OCI-LY7 (cell line): Measurements from ENCODE around the gene SETDB1. TPM values are rescaled to one million over a fixed set of nuclear protein-coding genes. Genes with fewer than 3 reads are reported as not detected.

Source experiments
- BruUV-seq: library from RNA; stranded (reverse); fragments of 400-500 nt; replicated peaks from 2 replicates; lab custom pipeline; 2021; lab: Mats Ljungman, UMichigan
- CTCF ChIA-PET: fragments of 300-600 bp; sonication (Branson Sonifier 250); formaldehyde crosslinking; loops from one replicate; lab custom pipeline; 2022; ENCODE audit warnings: antibody characterized with exemption; ENCODE audit not compliant: unreplicated experiment; lab: Charles Lee
- POLR2A ChIA-PET: fragments of 300-600 bp; sonication (Branson Sonifier 250); formaldehyde crosslinking; loops from one replicate; lab custom pipeline; 2022; ENCODE audit warnings: antibody characterized with exemption; lab: Charles Lee
- DNase-seq: peaks from one replicate; pipeline ENCODE4 v3.0.0-alpha.2; 2015; ENCODE audit warnings: low spot score
- H2AFZ ChIP-seq: fragments of 200-600 bp; sonication (generic), shearing (Covaris generic); 2 replicates; pipeline ENCODE4 v1.6.1; 2014; ENCODE audit warnings: mild to moderate bottlenecking, antibody characterized with exemption, low read length, moderate library complexity
- H3K27ac ChIP-seq: fragments of 200-600 bp; sonication (generic); 2 replicates; pipeline ENCODE4 v1.5.1; 2014; ENCODE audit warnings: mixed run types, low read depth, mild to moderate bottlenecking, moderate library complexity, low read length, inconsistent platforms; ENCODE audit not compliant: poor library complexity, severe bottlenecking
- H3K36me3 ChIP-seq: fragments of 200-600 bp; sonication (generic); 2 replicates; pipeline ENCODE4 v1.6.1; 2014; ENCODE audit warnings: mild to moderate bottlenecking, antibody characterized with exemption, low read length, moderate library complexity, mixed read lengths; ENCODE audit not compliant: insufficient read depth
- H3K4me1 ChIP-seq: fragments of 200-600 bp; sonication (generic); 2 replicates; pipeline ENCODE4 v1.5.1; 2014; ENCODE audit warnings: mild to moderate bottlenecking, low read length; ENCODE audit not compliant: insufficient read depth, poor library complexity, severe bottlenecking
- H3K4me2 ChIP-seq: fragments of 200-600 bp; sonication (generic); 2 replicates; pipeline ENCODE4 v1.6.1; 2014; ENCODE audit warnings: mild to moderate bottlenecking, low read length
- H3K4me3 ChIP-seq: fragments of 200-600 bp; sonication (generic); 2 replicates; pipeline ENCODE4 v1.5.1; 2014; ENCODE audit warnings: mild to moderate bottlenecking, low read depth, low read length; ENCODE audit not compliant: poor library complexity, severe bottlenecking
- H3K79me2 ChIP-seq: fragments of 200-600 bp; sonication (generic); 2 replicates; pipeline ENCODE4 v1.6.1; 2016; ENCODE audit warnings: low read depth, mild to moderate bottlenecking, low read length, moderate library complexity, mixed read lengths; ENCODE audit not compliant: insufficient read depth
- H3K9me2 ChIP-seq: fragments of 200-600 bp; sonication (generic); 2 replicates; pipeline ENCODE4 v1.6.1; 2016; ENCODE audit warnings: mild to moderate bottlenecking, low read length, mixed read lengths; ENCODE audit not compliant: insufficient read depth
- H3K9me3 ChIP-seq: fragments of 200-600 bp; sonication (generic); 2 replicates; pipeline ENCODE4 v1.6.1; 2014; ENCODE audit warnings: mild to moderate bottlenecking, mixed run types, low read length, mixed read lengths
- H4K20me1 ChIP-seq: fragments of 200-600 bp; sonication (generic); 2 replicates; pipeline ENCODE4 v1.6.1; 2014; ENCODE audit warnings: mild to moderate bottlenecking, antibody characterized with exemption, low read length, moderate library complexity, mixed read lengths; ENCODE audit not compliant: insufficient read depth
- CTCF ChIP-seq: fragments of 200-600 bp; sonication (generic); conservative IDR thresholded peaks from 2 replicates; pipeline ENCODE4 v1.5.1; 2014; ENCODE audit warnings: mild to moderate bottlenecking, antibody characterized with exemption, low read length, moderate library complexity, mixed read lengths
- EZH2phosphoT487 ChIP-seq: fragments of 200-600 bp; sonication (generic); IDR thresholded peaks from 2 replicates; pipeline ENCODE4 v1.6.1; 2018; ENCODE audit warnings: low read depth, borderline replicate concordance, mild to moderate bottlenecking, mixed run types, antibody characterized with exemption, low read length, moderate library complexity, mixed read lengths
- intact Hi-C: fragments of 100-400 bp; cut with micrococcal nuclease; formaldehyde crosslinking; loops from one replicate; pipeline ENCODE4 v1.10.0; 2022; ENCODE audit not compliant: unreplicated experiment
- total RNA-seq, 2 experiments: library from RNA; depleted of rRNA in 1 of 2; stranded (reverse); fragments of >200 nt in 1 of 2; shearing (Covaris generic) in 1 of 2; gene quantifications; 2 replicates each; pipeline ENCODE4 v1.2.3, GENCODE V29; 2014 to 2022

SETDB1 gene
- total RNA-seq, 2 experiments from 2014 or later: 66.8 to 81.1 TPM

GRCh38 chr1:151008244-151009205, 82.4 kb downstream of the SETDB1 start, which contains the start of gene PRUNE1:
Gene PRUNE1, plus strand, starts transcription at chr1:151008449. Its CDS starts 184 bp downstream, at chr1:151008633.
- ChIA-PET POLR2A (no interaction called here), CTCF (no interaction called here)
- peak within 1 kb of the TSS; percentile 83 for H3K4me3 ChIP-seq
- H3K4me2 ChIP-seq: peak within 1 kb of the TSS; percentile 90
- H3K27ac ChIP-seq: peak within 1 kb of the TSS; percentile 47
- H3K79me2 ChIP-seq: peaks cover 17% of the 10 kb centered on the region; the same call in 1 of the 2 replicates
- no peaks in the 10 kb centered on the region for H3K36me3 ChIP-seq
- intact Hi-C loops: loop anchor here (5.0 kb wide), 1 partner anchor 49 kb away; the partner anchor contains the start of gene CDC42SE1
- peaks cover 52% of the 10 kb centered on the region for H3K4me1 ChIP-seq
- no peaks in the 10 kb centered on the region for H4K20me1 ChIP-seq
- peak within 1 kb of the TSS; percentile 85 for H2AFZ ChIP-seq
- BruUV-seq: no TSS peak
- TF ChIP-seq EZH2phosphoT487 (no peak), CTCF (no peak)
- no peaks in the 10 kb centered on the region for H3K9me2 ChIP-seq
- H3K9me3 ChIP-seq: no peaks in the 10 kb centered on the region
- peak; percentile 97 for DNase-seq

- H3K36me3 ChIP-seq: no peaks in the 10 kb centered on the region
- H2AFZ ChIP-seq: peak overlapping the region; percentile 85; the same call in 1 of the 2 replicates
- H4K20me1 ChIP-seq: no peaks in the 10 kb centered on the region
- ChIA-PET POLR2A (interaction anchor here (0.5 kb wide), 1 partner anchor 50 kb away, joined by 3 read pairs; the partner anchor contains the start of gene CDC42SE1), CTCF (no interaction called here)
- no peaks in the 10 kb centered on the region for H3K9me3 ChIP-seq
- intact Hi-C loops: loop anchor here (5.0 kb wide), 1 partner anchor 48 kb away; the partner anchor contains the start of gene CDC42SE1
- H3K4me1 ChIP-seq: peaks cover 46% of the 10 kb centered on the region
- peaks cover 17% of the 10 kb centered on the region; the same call in 1 of the 2 replicates for H3K79me2 ChIP-seq
- no peak for DNase-seq
- no peak for TF ChIP-seq EZH2phosphoT487
- H3K4me2 ChIP-seq: peak overlapping the region; percentile 90
- no peaks in the 10 kb centered on the region for H3K9me2 ChIP-seq
- H3K27ac ChIP-seq: no peak overlapping the region
- peak overlapping the region; percentile 83 for H3K4me3 ChIP-seq
- TSS peak; percentile 60 for BruUV-seq
Observed at GRCh38 chr1:151009206-151009587, 83.0 kb downstream of the SETDB1 start.

- intact Hi-C loops: loop anchor here (5.0 kb wide), 1 partner anchor 47 kb away; the partner anchor contains the start of gene CDC42SE1
- H4K20me1 ChIP-seq: no peaks in the 10 kb centered on the region
- peak overlapping the region; percentile 83 for H3K4me3 ChIP-seq
- TF ChIP-seq EZH2phosphoT487 (no peak), CTCF (no peak)
- BruUV-seq: no TSS peak
- peaks cover 17% of the 10 kb centered on the region; the same call in 1 of the 2 replicates for H3K79me2 ChIP-seq
- H3K9me3 ChIP-seq: no peaks in the 10 kb centered on the region
- peak overlapping the region; percentile 90 for H3K4me2 ChIP-seq
- ChIA-PET POLR2A (interaction anchor here (0.5 kb wide), 1 partner anchor 50 kb away, joined by 3 read pairs; the partner anchor contains the start of gene CDC42SE1), CTCF (no interaction called here)
- H2AFZ ChIP-seq: no peak overlapping the region
- no peak overlapping the region for H3K27ac ChIP-seq
- H3K9me2 ChIP-seq: no peaks in the 10 kb centered on the region
- no peak for DNase-seq
- H3K4me1 ChIP-seq: peaks cover 41% of the 10 kb centered on the region
- no peaks in the 10 kb centered on the region for H3K36me3 ChIP-seq
Observed at GRCh38 chr1:151009674-151010345, 83.6 kb downstream of the SETDB1 start.
